Neural progenitor cell (in vitro differentiated cells): Measurements from ENCODE around the gene SLC51B.

Experiments used
- EZH2 ChIP-seq: fragments of 200-600 bp; sonication (generic); IDR thresholded peaks from 2 replicates; pipeline ENCODE4 v1.6.1; 2017; ENCODE audit warnings: antibody characterized with exemption, mild to moderate bottlenecking, moderate library complexity
- EZH2phosphoT487 ChIP-seq: fragments of 200-600 bp; sonication (generic); IDR thresholded peaks from 2 replicates; pipeline ENCODE4 v1.6.1; 2017; ENCODE audit warnings: antibody characterized with exemption
- TF ChIP-seq, protein P1 (sequence below): fragments of 200-600 bp; sonication (generic); IDR thresholded peaks from 2 replicates; pipeline ENCODE4 v1.5.1; 2017; ENCODE audit warnings: antibody characterized with exemption, mild to moderate bottlenecking

DNA sequence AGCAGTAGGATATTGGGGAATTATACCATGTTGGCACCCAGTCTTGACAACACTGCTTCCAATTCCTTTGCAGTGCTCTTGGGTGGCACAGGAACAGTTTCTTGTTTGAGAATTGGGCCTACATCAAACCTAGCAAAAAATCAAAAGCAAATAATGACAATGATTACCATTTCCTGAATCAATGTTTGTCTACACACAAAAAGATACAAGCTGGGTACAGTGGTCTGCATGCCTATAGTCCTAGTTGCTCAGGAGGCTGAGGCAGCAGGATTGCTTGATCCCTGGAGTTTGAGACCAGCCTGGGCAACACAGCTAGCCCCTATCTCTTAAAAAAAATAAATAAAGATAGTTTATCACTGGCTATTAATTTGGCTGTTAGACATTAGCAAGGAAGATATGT, 23.7 kb upstream of the SLC51B start:
- TF ChIP-seq, protein P1, sequence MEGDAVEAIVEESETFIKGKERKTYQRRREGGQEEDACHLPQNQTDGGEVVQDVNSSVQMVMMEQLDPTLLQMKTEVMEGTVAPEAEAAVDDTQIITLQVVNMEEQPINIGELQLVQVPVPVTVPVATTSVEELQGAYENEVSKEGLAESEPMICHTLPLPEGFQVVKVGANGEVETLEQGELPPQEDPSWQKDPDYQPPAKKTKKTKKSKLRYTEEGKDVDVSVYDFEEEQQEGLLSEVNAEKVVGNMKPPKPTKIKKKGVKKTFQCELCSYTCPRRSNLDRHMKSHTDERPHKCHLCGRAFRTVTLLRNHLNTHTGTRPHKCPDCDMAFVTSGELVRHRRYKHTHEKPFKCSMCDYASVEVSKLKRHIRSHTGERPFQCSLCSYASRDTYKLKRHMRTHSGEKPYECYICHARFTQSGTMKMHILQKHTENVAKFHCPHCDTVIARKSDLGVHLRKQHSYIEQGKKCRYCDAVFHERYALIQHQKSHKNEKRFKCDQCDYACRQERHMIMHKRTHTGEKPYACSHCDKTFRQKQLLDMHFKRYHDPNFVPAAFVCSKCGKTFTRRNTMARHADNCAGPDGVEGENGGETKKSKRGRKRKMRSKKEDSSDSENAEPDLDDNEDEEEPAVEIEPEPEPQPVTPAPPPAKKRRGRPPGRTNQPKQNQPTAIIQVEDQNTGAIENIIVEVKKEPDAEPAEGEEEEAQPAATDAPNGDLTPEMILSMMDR, result no peak
- TF ChIP-seq EZH2, result no peak
- TF ChIP-seq EZH2phosphoT487, result no peak
